ENCODE results near the gene CDC42BPA. TPM values are rescaled to one million over a fixed set of nuclear protein-coding genes. Genes with fewer than 3 reads are reported as not detected.

The CDC42BPA gene
- total and polyA plus RNA-seq, 2 of the 8 experiments (the other 6 are each of a cell fraction or from before 2014, with no cell fraction given) = 7.1 to 28.5 TPM

GRCh38 chr1:227049253-227049652, 269.0 kb downstream of the CDC42BPA start:
- Histone ChIP-seq H3K4me3 (ENCODE audit: extremely low read depth in 1 of 4, insufficient read depth in 2 of 4, low read depth in 3 of 4, low read length in 4 of 4) (no peak overlapping the region), H4K5ac (ENCODE audit: insufficient read length, low read depth, low read length) (no peak overlapping the region), H3K4me2 (ENCODE audit: insufficient read depth in 1 of 2, low read depth in 2 of 2, low read length in 2 of 2) (no peak overlapping the region), H2BK15ac (ENCODE audit: low read length) (no peak overlapping the region), H2BK20ac (ENCODE audit: low read length) (no peak overlapping the region), H3K4ac (replicated peaks; ENCODE audit: insufficient read length, low read depth, low read length) (no peak overlapping the region), H2BK12ac (ENCODE audit: low read depth, low read length) (no peak overlapping the region), H3K4me1 (replicated peaks in 1 of 4; ENCODE audit: control insufficient read depth in 3 of 4, insufficient read depth in 4 of 4, low read length in 3 of 4) (no peaks in the 10 kb centered on the region), H4K91ac (replicated peaks; ENCODE audit: insufficient read length, low read length) (no peak overlapping the region), H2BK5ac (ENCODE audit: low read depth, low read length) (no peak overlapping the region), H2AFZ (ENCODE audit: low read length) (no peak overlapping the region), H3K79me1 (ENCODE audit: low read depth, low read length) (no peaks in the 10 kb centered on the region), H3K23me2 (ENCODE audit: low read depth, low read length) (no peaks in the 10 kb centered on the region), H2AK5ac (ENCODE audit: low read depth, low read length) (no peak overlapping the region), H3K27me3 (replicated peaks in 1 of 4; ENCODE audit: control insufficient read depth in 3 of 4, extremely low read depth in 1 of 4, insufficient read depth in 3 of 4, low read length in 3 of 4) (peaks cover 0 to 1% (median 0%) of the 10 kb centered on the region in 4 experiments; a peak in 1 of 7 replicates), H3K14ac (ENCODE audit: insufficient read length) (no peak overlapping the region), H3K56ac (replicated peaks; ENCODE audit: insufficient read length, low read depth, low read length) (no peak overlapping the region), H3K18ac (ENCODE audit: extremely low read depth, low read length) (no peak overlapping the region), H3K36me3 (ENCODE audit: control insufficient read depth in 2 of 4, insufficient read depth in 4 of 4, low read length in 3 of 4) (no peaks in the 10 kb centered on the region), H4K8ac (ENCODE audit: extremely low read depth, insufficient read depth, low read length) (no peak overlapping the region), H3K79me2 (ENCODE audit: control insufficient read depth in 1 of 2, insufficient read depth in 2 of 2, low read length in 2 of 2) (no peaks in the 10 kb centered on the region), H2BK120ac (replicated peaks; ENCODE audit: low read depth, low read length) (no peak overlapping the region), H3K9me3 (ENCODE audit: insufficient read depth in 2 of 2, low read depth in 1 of 2, low read length in 1 of 2) (no peaks in the 10 kb centered on the region), H4K20me1 (replicated peaks in 1 of 2; ENCODE audit: control insufficient read depth in 1 of 2, insufficient read depth in 2 of 2, low read length in 2 of 2) (peaks cover 2% of the 10 kb centered on the region in 2 experiments), H3K27ac (ENCODE audit: low read depth, low read length) (no peak overlapping the region), H3K9ac (replicated peaks in 1 of 4; ENCODE audit: extremely low read depth in 1 of 4, low read depth in 3 of 4, low read length in 3 of 4) (no peak overlapping the region), H3K23ac (ENCODE audit: insufficient read length) (no peak overlapping the region)
- no peak for DNase-seq (ENCODE audit: low read depth in 1 of 2, low spot score in 2 of 2)
- FAIRE-seq = no peak
- CTCF ChIA-PET (ENCODE audit: partially characterized antibody) = no interaction called here
- POLR2A ChIA-PET (ENCODE audit: partially characterized antibody) = no interaction called here
- no peak for TF ChIP-seq TAF7 (optimal IDR thresholded peaks at IDR 0.05; ENCODE audit: borderline replicate concordance, low read depth, low read length)
- TF ChIP-seq CHD2 (IDR thresholded peaks at IDR 0.05; ENCODE audit: low read length) = no peak
- TF ChIP-seq ZNF274 (IDR thresholded peaks at IDR 0.05; ENCODE audit: borderline replicate concordance, extremely low read depth, low read length) = no peak
- no peak for TF ChIP-seq NRF1 (IDR thresholded peaks at IDR 0.05; ENCODE audit: low read depth, low read length)
- TF ChIP-seq SIN3A (conservative IDR thresholded peaks at IDR 0.05 in 1 of 2, IDR thresholded peaks at IDR 0.05 in 1 of 2; ENCODE audit: low read depth in 1 of 2, low read length in 2 of 2) = no peak
- no peak for TF ChIP-seq CBX5 (IDR thresholded peaks at IDR 0.05; ENCODE audit: low read depth, low read length)
- TF ChIP-seq YY1 (IDR thresholded peaks at IDR 0.05; ENCODE audit: low read depth, low read length) = no peak
- TF ChIP-seq RNF2 (IDR thresholded peaks at IDR 0.05; ENCODE audit: borderline replicate concordance, low read depth, low read length, missing control alignments, poor library complexity, severe bottlenecking) = no peak
- no peak for TF ChIP-seq SIX5 (IDR thresholded peaks at IDR 0.05; ENCODE audit: low read depth, low read length)
- TF ChIP-seq GABPA (IDR thresholded peaks at IDR 0.05; ENCODE audit: borderline replicate concordance, insufficient read depth, low read length) = no peak

All from H1 (cell line).